ENCODE results near the gene DCBLD2. TPM values are rescaled to one million over a fixed set of nuclear protein-coding genes. Genes with fewer than 3 reads are reported as not detected.

DCBLD2 gene
- total RNA-seq, 3 donors from 2014 or later (not counting 1 experiment from before 2014, with no cell fraction given), result 0.66 to 0.99 (median 0.90) TPM

DNA sequence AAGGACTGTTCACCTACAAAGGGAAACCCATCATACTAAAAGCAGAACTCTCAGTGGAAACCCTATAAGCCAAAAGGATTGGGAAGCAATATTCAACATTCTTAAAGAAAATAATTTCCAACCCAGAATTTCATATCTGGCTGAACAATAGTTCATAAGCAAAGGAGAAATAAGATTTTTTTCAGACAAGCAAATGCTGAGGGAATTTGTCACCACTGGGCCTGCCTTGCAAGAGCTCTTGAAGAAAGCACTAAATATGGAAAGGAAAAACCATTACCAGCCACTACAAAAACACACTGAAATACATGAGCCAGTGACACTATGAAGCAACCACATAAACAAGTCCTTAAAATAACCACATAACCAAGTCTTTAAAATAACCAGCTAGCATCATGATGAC, 28.9 kb upstream of the DCBLD2 start:
- peaks cover 6% of the 10 kb centered on the region for H3K9me3 ChIP-seq (ENCODE audit: control insufficient read depth, insufficient read depth, low read length)
- no peak overlapping the region for H3K27ac ChIP-seq (ENCODE audit: low read length)
- peaks cover 0 to 2% of the 10 kb centered on the region in 2 donors for H3K27me3 Mint-ChIP-seq (ENCODE audit: low read depth in 2 of 2)
- TF ChIP-seq, protein P1, sequence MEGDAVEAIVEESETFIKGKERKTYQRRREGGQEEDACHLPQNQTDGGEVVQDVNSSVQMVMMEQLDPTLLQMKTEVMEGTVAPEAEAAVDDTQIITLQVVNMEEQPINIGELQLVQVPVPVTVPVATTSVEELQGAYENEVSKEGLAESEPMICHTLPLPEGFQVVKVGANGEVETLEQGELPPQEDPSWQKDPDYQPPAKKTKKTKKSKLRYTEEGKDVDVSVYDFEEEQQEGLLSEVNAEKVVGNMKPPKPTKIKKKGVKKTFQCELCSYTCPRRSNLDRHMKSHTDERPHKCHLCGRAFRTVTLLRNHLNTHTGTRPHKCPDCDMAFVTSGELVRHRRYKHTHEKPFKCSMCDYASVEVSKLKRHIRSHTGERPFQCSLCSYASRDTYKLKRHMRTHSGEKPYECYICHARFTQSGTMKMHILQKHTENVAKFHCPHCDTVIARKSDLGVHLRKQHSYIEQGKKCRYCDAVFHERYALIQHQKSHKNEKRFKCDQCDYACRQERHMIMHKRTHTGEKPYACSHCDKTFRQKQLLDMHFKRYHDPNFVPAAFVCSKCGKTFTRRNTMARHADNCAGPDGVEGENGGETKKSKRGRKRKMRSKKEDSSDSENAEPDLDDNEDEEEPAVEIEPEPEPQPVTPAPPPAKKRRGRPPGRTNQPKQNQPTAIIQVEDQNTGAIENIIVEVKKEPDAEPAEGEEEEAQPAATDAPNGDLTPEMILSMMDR (IDR thresholded peaks at IDR 0.05), result no peak
- intact Hi-C loops (cut with micrococcal nuclease), result no loop called here
- ATAC-seq, result no peak
- no peak overlapping the region for H3K4me3 ChIP-seq (ENCODE audit: low read length)
- no peaks in the 10 kb centered on the region for H3K4me1 ChIP-seq (ENCODE audit: control insufficient read depth, insufficient read depth, low read length)
- H3K36me3 ChIP-seq (ENCODE audit: control insufficient read depth, insufficient read depth, low read length), result no peaks in the 10 kb centered on the region
- H3K27ac Mint-ChIP-seq, result no peak overlapping the region
- no peak overlapping the region for H3K4me3 Mint-ChIP-seq
- H3K9me3 Mint-ChIP-seq, result peaks cover 4 to 9% of the 10 kb centered on the region in 2 donors
- no peak for DNase-seq
- no peaks in the 10 kb centered on the region for H3K36me3 Mint-ChIP-seq
- no peaks in the 10 kb centered on the region for H3K4me1 Mint-ChIP-seq
- no peaks in the 10 kb centered on the region for H3K27me3 ChIP-seq (ENCODE audit: control insufficient read depth, insufficient read depth, low read length)

DNA sequence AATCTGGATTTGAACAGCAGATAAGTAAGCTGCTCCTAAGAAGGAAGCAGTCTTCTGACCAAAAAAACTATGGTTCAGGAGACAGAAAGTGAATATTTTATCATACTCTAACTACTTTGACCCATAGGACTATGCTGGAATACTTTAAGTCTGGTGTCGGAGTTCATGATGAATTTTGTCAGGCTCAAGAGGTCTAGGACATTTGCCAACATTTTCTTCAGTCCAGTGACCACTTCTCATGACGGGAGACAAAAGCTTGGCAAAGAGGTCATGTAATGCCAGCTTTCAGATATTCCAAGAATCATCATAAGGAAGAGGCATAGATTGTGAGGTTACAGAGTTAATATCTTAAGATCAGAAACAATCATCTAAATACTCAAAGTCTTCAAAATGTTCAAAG, 20.5 kb upstream of the DCBLD2 start:
- Histone ChIP-seq H3K4me1 (ENCODE audit: control insufficient read depth, insufficient read depth, low read length) (no peaks in the 10 kb centered on the region), H3K9me3 (ENCODE audit: control insufficient read depth, insufficient read depth, low read length) (no peaks in the 10 kb centered on the region), H3K4me3 (ENCODE audit: low read length) (no peak overlapping the region), H3K27me3 (ENCODE audit: control insufficient read depth, insufficient read depth, low read length) (peaks cover 2% of the 10 kb centered on the region), H3K27ac (ENCODE audit: low read length) (no peak overlapping the region), H3K36me3 (ENCODE audit: control insufficient read depth, insufficient read depth, low read length) (no peaks in the 10 kb centered on the region)
- Mint-ChIP-seq H3K36me3 (no peaks in the 10 kb centered on the region), H3K9me3 (no peaks in the 10 kb centered on the region), H3K4me3 (no peak overlapping the region), H3K27me3 (ENCODE audit: low read depth in 2 of 2) (peaks cover 6 to 19% of the 10 kb centered on the region in 2 donors), H3K27ac (no peak overlapping the region), H3K4me1 (no peaks in the 10 kb centered on the region)
- no peak for DNase-seq
- TF ChIP-seq, protein P1 (IDR thresholded peaks at IDR 0.05), result no peak
- ATAC-seq, result no peak
- intact Hi-C loops (cut with micrococcal nuclease), result no loop called here
- WGBS (ENCODE audit: insufficient coverage), result 90% methylated on average over 2 of the region's 2 CpGs

DNA sequence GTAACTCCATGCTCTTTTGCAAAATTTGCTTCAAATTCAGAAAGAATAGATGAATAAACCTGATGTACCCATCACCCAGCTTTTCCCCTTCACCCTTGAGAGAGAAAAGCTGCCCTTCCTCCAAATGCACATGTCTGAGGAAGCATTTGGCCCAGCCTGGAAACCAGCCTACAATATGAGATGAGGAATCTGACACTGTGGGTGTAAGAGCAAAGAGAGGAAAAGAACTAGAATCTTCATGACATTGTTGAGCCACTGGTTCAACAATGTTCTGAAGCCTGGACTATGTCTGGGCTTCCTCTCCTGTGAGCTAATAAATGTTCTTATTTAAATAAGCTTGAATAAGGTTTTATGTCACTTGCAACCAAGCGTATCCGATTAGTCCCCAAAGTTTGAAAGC, 18.7 kb upstream of the DCBLD2 start:
- Histone ChIP-seq H3K27me3 (ENCODE audit: control insufficient read depth, insufficient read depth, low read length) (peaks cover 2% of the 10 kb centered on the region), H3K27ac (ENCODE audit: low read length) (no peak overlapping the region), H3K4me3 (ENCODE audit: low read length) (no peak overlapping the region), H3K9me3 (ENCODE audit: control insufficient read depth, insufficient read depth, low read length) (no peaks in the 10 kb centered on the region), H3K36me3 (ENCODE audit: control insufficient read depth, insufficient read depth, low read length) (no peaks in the 10 kb centered on the region), H3K4me1 (ENCODE audit: control insufficient read depth, insufficient read depth, low read length) (no peaks in the 10 kb centered on the region)
- Mint-ChIP-seq H3K4me3 (no peak overlapping the region), H3K4me1 (no peaks in the 10 kb centered on the region), H3K36me3 (no peaks in the 10 kb centered on the region), H3K27ac (no peak overlapping the region), H3K27me3 (ENCODE audit: low read depth in 2 of 2) (peaks cover 6 to 19% of the 10 kb centered on the region in 2 donors), H3K9me3 (no peaks in the 10 kb centered on the region)
- DNase-seq (no peak), ATAC-seq (no peak)
- intact Hi-C loops (cut with micrococcal nuclease), result no loop called here
- TF ChIP-seq, protein P1 (IDR thresholded peaks at IDR 0.05), result no peak
- 97% methylated on average over 2 of the region's 2 CpGs for WGBS (ENCODE audit: insufficient coverage)

DNA sequence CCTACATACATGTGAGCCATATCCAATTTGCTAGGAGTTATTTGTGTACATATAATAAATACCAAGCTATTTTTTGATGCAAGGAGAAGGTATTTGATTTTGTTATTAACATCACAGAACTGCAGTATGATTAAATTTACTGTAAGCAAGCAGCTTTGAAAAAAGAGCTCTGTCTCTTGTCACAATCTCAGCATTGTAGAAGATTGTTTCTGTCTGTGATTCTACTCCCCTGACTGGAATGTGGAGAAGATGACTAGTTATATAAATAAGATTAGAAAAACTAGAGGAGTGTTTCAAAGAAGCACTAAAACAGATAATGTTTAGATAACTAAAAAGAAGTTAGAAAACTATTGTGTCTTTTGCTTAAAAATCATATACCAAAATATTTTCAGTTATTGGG, 17.1 kb upstream of the DCBLD2 start:
- TF ChIP-seq, protein P1 (IDR thresholded peaks at IDR 0.05), result no peak
- H3K4me3 ChIP-seq (ENCODE audit: low read length), result no peak overlapping the region
- ATAC-seq (no peak), DNase-seq (no peak)
- Mint-ChIP-seq H3K9me3 (no peaks in the 10 kb centered on the region), H3K4me1 (no peaks in the 10 kb centered on the region), H3K36me3 (no peaks in the 10 kb centered on the region), H3K27ac (no peak overlapping the region), H3K4me3 (no peak overlapping the region), H3K27me3 (ENCODE audit: low read depth in 2 of 2) (peaks cover 6 to 19% of the 10 kb centered on the region in 2 donors)
- peaks cover 2% of the 10 kb centered on the region for H3K27me3 ChIP-seq (ENCODE audit: control insufficient read depth, insufficient read depth, low read length)
- no peaks in the 10 kb centered on the region for H3K4me1 ChIP-seq (ENCODE audit: control insufficient read depth, insufficient read depth, low read length)
- intact Hi-C loops (cut with micrococcal nuclease), result no loop called here
- no peaks in the 10 kb centered on the region for H3K9me3 ChIP-seq (ENCODE audit: control insufficient read depth, insufficient read depth, low read length)
- H3K27ac ChIP-seq (ENCODE audit: low read length), result no peak overlapping the region
- no peaks in the 10 kb centered on the region for H3K36me3 ChIP-seq (ENCODE audit: control insufficient read depth, insufficient read depth, low read length)

Data from natural killer cell (primary cell).